ENCODE results near the gene BEND5.

The BEND5 gene

GRCh38 chr1:48718116-48718630 lies 58.5 kb downstream of the BEND5 start:
- H3K4me1 ChIP-seq (ENCODE audit: control insufficient read depth, insufficient read depth, low read length): no peaks in the 10 kb centered on the region
- ChIA-PET POLR2A (no interaction called here), CTCF (no interaction called here)
- H3K36me3 ChIP-seq (ENCODE audit: control insufficient read depth in 2 of 2, insufficient read depth in 1 of 2, low read length in 2 of 2): no peaks in the 10 kb centered on the region
- H3K9me3 ChIP-seq (ENCODE audit: control insufficient read depth, insufficient read depth, low read depth, low read length): no peaks in the 10 kb centered on the region
- H3K27ac ChIP-seq (ENCODE audit: extremely low read depth, low read depth, low read length): no peak overlapping the region
- no peak overlapping the region for H3K4me3 ChIP-seq (ENCODE audit: low read depth, low read length)
- TF ChIP-seq ZNF837 (tag by site-specific recombination; IDR thresholded peaks at IDR 0.05) (no peak), ZBTB49 (tag by site-specific recombination; IDR thresholded peaks at IDR 0.05; ENCODE audit: low read depth) (no peak), ZNF623 (tag by site-specific recombination; IDR thresholded peaks at IDR 0.05) (no peak), ZFP41 (tag by site-specific recombination; IDR thresholded peaks at IDR 0.05; ENCODE audit: borderline replicate concordance) (no peak), ZNF266 (tag by site-specific recombination; IDR thresholded peaks at IDR 0.05; ENCODE audit: low read depth) (no peak), YY1 (tag by site-specific recombination; IDR thresholded peaks at IDR 0.05) (no peak), ZNF76 (tag by site-specific recombination; IDR thresholded peaks at IDR 0.05; ENCODE audit: borderline replicate concordance, low read depth) (no peak), ZNF501 (tag by site-specific recombination; IDR thresholded peaks at IDR 0.05) (no peak), ZNF530 (tag by site-specific recombination; IDR thresholded peaks at IDR 0.05; ENCODE audit: low read depth) (no peak), ZNF626 (tag by site-specific recombination; IDR thresholded peaks at IDR 0.05) (no peak)

GRCh38 chr1:48717082-48717481 lies 59.6 kb downstream of the BEND5 start:
- H3K4me3 ChIP-seq (ENCODE audit: low read depth, low read length): no peak overlapping the region
- ChIA-PET POLR2A (no interaction called here), CTCF (no interaction called here)
- TF ChIP-seq ZBTB6 (tag by site-specific recombination; IDR thresholded peaks at IDR 0.05) (no peak), ZNF169 (tag by site-specific recombination; IDR thresholded peaks at IDR 0.05) (no peak), TRIM28 (IDR thresholded peaks at IDR 0.05; ENCODE audit: borderline replicate concordance, low read length) (no peak), ZNF548 (tag by site-specific recombination; IDR thresholded peaks at IDR 0.05) (no peak), ZNF239 (tag by site-specific recombination; IDR thresholded peaks at IDR 0.05) (no peak)
- no peak overlapping the region for H3K27ac ChIP-seq (ENCODE audit: extremely low read depth, low read depth, low read length)
- H3K9me3 ChIP-seq (ENCODE audit: control insufficient read depth, insufficient read depth, low read depth, low read length): no peaks in the 10 kb centered on the region
- H3K36me3 ChIP-seq (ENCODE audit: control insufficient read depth in 2 of 2, insufficient read depth in 1 of 2, low read length in 2 of 2): no peaks in the 10 kb centered on the region
- H3K4me1 ChIP-seq (ENCODE audit: control insufficient read depth, insufficient read depth, low read length): no peaks in the 10 kb centered on the region

- ChIA-PET CTCF (interaction anchor here (0.6 to 1.9 kb wide), 2 partner anchors 19 to 35 kb away, joined by 4 to 5 read pairs; no protein-coding TSS in a partner anchor), POLR2A (no interaction called here)
- Histone ChIP-seq H3K4me1 (ENCODE audit: control insufficient read depth, insufficient read depth, low read length) (no peaks in the 10 kb centered on the region), H3K27ac (ENCODE audit: extremely low read depth, low read depth, low read length) (no peak overlapping the region), H3K9me3 (ENCODE audit: control insufficient read depth, insufficient read depth, low read depth, low read length) (no peaks in the 10 kb centered on the region), H3K4me3 (ENCODE audit: low read depth, low read length) (no peak overlapping the region), H3K36me3 (ENCODE audit: control insufficient read depth in 2 of 2, insufficient read depth in 1 of 2, low read length in 2 of 2) (no peaks in the 10 kb centered on the region)
- TF ChIP-seq ZNF747 (tag by site-specific recombination; IDR thresholded peaks at IDR 0.05) (no peak), ZNF585B (tag by site-specific recombination; IDR thresholded peaks at IDR 0.05) (no peak), ZNF292 (tag by site-specific recombination; IDR thresholded peaks at IDR 0.05; ENCODE audit: borderline replicate concordance, low read depth) (no peak), PRDM10 (tag by site-specific recombination; IDR thresholded peaks at IDR 0.05) (no peak), OVOL3 (tag by site-specific recombination; IDR thresholded peaks at IDR 0.05) (no peak), ZNF223 (tag by site-specific recombination; IDR thresholded peaks at IDR 0.05) (no peak), ZSCAN16 (tag by site-specific recombination; IDR thresholded peaks at IDR 0.05) (no peak), ZNF654 (tag by site-specific recombination; IDR thresholded peaks at IDR 0.05; ENCODE audit: low read depth) (no peak), KLF8 (tag by site-specific recombination; IDR thresholded peaks at IDR 0.05) (no peak), ZBTB44 (tag by site-specific recombination; IDR thresholded peaks at IDR 0.05) (no peak)
Observed at GRCh38 chr1:48715921-48716320, 60.8 kb downstream of the BEND5 start.

Data from HEK293 (cell line).